IPS-11a (cell line): Measurements from ENCODE around the gene ESRRA.

Experiments
- H3K4me3 ChIP-seq: one replicate; pipeline ENCODE4 v1.5.1; 2013; ENCODE audit warnings: low read depth, low read length, control low read depth

The ESRRA gene

GRCh38 chr11:64291262-64291751, 14.0 kb upstream of the ESRRA start, which contains the start of gene KCNK4:
KCNK4 (plus strand) TSS chr11:64291302; CDS start chr11:64293019, 1,717 bp downstream.
- peak within 1 kb of the TSS; percentile 39 for H3K4me3 ChIP-seq

DNA sequence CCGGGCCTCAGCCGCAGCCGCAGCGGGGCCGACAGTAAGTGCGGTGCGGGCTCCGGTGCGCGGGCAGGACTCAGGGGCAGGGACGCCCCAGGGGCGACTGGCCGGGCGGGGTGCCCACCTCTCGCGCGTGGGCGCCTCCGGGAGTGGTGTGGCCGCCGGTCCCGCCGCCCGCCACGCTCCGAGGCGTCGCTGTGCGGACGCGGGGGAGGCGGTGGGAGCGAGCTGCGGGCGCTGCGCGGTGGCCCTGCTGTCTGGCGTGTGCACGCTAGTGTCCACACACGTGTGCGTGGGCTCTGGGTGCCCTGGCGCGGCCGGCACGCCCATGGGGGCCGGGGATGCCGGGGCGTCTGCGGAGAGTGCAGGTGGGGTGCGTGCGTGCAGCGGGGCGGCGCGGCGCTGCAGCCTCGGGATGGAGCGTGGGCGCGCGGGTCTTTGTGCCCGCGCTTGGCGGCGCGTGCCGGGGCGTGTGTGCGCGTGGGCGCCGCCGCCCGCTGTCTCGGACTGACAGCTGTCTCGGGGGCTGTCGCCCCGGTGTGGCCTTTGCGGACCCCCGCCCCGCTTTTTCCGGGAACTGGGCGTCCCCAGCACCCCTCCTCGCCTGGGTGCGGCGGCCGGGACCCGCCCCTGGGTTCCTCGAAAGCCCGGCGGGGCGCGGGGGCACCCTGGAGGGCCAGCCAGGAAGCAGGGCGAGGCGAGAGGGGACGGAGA, 13.4 kb upstream of the ESRRA start:
- H3K4me3 ChIP-seq: peak overlapping the region; percentile 39

- H3K4me3 ChIP-seq: peak overlapping the region; percentile 39
Observed at GRCh38 chr11:64292460-64293254, 12.7 kb upstream of the ESRRA start.

- H3K4me3 ChIP-seq: no peak overlapping the region
Observed at GRCh38 chr11:64294774-64295173, 10.6 kb upstream of the ESRRA start.

DNA sequence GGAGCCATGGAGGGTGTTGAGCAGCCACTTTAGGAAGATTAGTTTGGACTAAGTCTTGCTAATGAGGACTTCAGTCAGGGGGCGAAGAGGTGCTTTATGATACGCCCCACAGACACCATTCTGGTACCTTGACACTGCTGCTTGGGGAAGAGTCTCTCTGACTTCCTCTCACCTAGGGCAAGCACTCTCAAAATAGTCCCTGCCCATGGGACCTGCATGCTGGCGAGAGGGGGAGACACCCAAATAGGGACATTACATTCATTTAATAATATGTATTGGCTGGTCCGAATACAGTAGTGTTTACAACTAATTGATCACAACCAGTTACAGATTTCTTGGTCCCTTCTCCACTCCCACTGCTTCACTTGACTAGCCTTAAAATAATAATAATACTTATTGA, 9.6 kb upstream of the ESRRA start:
- no peak overlapping the region for H3K4me3 ChIP-seq

GRCh38 chr11:64296236-64296635, 9.1 kb upstream of the ESRRA start:
- no peak overlapping the region for H3K4me3 ChIP-seq

DNA sequence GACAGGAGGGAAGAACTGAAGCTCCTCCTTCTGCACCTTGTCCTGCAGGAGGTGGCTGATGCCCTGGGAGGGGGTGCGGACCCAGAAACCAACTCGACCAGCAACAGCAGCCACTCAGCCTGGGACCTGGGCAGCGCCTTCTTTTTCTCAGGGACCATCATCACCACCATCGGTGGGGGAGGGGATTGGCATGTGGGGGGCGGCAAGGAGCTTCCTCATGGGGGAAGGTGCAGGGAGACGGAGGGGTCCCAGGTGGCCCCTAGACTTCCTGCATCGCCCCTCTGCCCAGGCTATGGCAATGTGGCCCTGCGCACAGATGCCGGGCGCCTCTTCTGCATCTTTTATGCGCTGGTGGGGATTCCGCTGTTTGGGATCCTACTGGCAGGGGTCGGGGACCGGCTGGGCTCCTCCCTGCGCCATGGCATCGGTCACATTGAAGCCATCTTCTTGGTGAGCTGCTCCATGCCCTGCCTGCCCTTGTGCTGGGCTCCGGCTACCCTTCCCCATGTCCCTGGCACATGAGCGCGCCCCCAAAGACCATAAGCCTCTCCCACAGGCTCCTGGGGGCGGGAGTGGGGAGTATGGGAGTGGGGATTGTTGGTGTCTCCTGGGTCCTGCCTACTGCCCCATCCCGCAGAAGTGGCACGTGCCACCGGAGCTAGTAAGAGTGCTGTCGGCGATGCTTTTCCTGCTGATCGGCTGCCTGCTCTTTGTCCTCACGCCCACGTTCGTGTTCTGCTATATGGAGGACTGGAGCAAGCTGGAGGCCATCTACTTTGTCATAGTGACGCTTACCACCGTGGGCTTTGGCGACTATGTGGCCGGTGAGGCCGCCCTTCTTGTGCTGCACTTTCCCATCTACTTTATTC, 8.3 kb upstream of the ESRRA start:
- no peak overlapping the region for H3K4me3 ChIP-seq

DNA sequence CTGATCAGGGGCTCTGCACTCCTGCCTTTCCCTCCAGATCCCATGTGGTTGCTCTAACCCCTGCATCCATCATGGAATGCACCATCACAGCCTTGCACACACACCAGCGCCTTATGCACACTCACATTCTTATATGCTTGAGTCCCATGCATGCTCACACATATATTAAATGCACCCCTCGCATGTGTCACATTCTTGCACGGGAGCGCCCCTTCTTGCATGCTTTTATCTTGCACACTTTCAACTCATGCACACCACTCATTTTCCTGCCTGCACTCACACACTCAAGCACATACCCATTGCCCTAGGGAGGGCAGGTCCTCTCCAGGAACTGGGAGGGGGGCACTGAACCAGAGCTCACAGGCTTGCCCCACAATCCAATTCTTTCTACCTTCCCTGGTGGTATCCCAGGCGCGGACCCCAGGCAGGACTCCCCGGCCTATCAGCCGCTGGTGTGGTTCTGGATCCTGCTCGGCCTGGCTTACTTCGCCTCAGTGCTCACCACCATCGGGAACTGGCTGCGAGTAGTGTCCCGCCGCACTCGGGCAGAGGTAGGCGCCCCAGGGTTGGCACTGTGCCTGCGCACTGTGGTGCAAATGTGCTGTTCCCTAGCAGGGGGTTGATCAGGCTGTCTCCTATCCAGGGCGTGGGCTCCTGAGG, 7.5 kb upstream of the ESRRA start:
- no peak overlapping the region for H3K4me3 ChIP-seq

GRCh38 chr11:64298966-64299846, 6.1 kb upstream of the ESRRA start:
- H3K4me3 ChIP-seq: peak overlapping the region; percentile 4

- H3K4me3 ChIP-seq: peak within 1 kb of the TSS; percentile 4
Observed at GRCh38 chr11:64299847-64300648, 5.3 kb upstream of the ESRRA start, which contains the start of gene CATSPERZ. CATSPERZ (plus strand) TSS chr11:64300358; CDS start chr11:64300411, 53 bp downstream.

DNA sequence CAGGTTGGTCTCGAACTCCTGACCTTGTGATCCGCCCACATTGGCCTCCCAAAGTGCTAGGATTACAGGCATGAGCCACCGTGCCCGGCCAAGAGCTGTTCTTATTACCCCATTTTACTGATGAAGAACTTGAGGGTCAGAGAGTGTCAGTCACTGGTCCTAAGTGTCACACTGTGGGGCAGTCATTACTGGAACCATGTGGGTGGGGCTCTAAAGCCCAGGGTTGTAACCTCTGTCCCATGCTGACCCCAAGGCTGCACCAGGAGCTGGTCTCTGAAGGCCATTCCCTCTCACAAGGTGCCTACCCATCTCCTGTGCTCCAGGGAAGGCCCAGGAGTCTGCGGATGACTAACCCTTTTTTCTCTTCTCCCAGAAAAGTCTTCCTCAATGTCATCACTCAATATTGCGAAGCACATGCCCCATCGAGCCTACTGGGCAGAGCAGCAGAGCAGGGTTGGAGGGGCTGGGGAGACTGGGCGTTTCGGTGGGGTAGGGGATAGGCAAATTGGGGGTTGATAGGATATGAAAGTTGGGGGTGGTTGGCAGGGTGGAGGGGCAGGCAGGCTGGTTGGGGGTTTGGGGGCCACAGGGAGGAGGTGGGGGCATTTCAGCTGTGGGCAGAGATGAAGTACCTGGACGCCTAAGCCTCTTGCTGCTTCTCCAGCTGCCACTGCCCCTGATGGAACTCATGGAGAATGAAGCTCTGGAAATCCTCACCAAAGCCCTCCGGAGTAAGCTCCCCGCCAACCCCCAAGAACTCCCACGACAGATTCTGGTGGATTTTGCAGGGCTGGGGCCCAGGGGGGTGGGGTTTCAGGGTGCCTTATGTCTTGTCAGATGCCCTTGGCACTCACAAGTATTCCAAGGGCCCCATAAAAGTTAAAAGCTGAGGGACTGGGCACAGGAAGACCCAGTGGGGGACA, 2.0 kb upstream of the ESRRA start:
- no peak overlapping the region for H3K4me3 ChIP-seq

DNA sequence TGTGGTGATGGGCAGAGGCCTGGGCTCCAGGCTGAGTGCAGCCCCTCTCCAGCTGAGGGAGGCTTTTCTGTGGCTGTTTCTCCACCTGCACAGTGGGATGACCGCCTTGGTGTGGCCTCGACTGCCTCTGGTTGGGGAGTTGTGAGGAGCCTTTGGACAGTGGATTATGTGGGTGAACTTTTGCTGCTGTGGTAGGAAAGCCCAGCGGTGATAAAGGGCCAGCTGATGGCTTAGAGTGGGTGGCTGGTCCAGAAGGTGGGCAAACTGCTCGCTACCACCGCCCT, 1.4 kb upstream of the ESRRA start:
- H3K4me3 ChIP-seq: peak overlapping the region; percentile 62

DNA sequence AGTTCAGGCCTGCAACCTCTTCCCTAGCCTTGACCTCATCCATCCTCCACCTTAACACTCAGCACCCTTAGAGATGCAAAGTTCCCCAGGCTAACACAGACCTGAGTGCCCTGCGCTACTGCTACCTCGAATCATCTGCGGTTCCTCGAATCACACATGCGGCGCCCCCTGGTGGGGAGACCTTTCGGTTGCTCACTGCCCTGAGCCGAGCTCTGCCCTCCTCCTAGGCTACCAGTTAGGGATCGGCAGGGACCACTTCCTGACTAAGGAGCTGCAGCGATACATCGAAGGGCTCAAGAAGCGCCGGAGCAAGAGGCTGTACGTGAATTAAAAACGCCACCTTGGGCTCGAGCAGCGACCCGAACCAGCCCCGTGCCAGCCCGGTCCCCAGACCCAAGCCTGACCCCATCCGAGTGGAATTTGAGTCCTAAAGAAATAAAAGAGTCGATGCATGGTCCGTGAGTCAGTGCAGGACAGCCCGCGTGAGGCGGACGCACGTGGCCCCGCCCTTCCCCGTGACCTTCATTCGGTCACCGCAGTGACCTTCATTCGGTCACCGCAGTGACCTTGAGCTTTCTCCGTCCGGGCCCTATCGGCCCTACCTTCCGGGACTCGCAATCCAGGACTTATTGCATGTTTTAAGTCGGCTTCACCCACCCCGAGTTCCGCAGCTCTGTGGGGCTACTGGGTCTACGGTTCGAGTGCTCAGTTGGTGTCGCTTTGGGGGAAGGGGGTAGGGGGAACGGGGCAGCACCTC, 830 bp upstream of the ESRRA start:
- peak overlapping the region; percentile 62 for H3K4me3 ChIP-seq

GRCh38 chr11:64305691-64306562, 603 bp downstream of the ESRRA start:
- peak overlapping the region; percentile 83 for H3K4me3 ChIP-seq

DNA sequence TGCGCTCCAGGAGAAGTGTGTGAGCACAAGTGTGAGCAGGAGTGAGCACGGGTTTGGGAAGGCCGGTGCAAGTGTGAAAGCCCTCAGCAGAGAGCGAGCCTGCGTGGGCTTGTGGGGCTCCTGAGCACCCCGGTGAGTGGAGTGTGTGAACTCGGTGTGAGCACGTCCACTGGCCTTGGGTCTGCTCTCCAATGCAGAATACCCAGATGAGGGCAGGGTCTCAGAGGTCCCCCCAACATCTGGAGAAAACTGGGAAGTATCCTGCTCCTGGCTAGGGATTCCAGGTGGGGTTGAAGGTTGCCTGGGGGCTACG, 1.2 kb downstream of the ESRRA start:
- H3K4me3 ChIP-seq: peak overlapping the region; percentile 83

- H3K4me3 ChIP-seq: peak overlapping the region; percentile 83
Observed at GRCh38 chr11:64306876-64307622, 1.7 kb downstream of the ESRRA start.
